ENCODE results near the gene USP21.

USP21 gene

DNA sequence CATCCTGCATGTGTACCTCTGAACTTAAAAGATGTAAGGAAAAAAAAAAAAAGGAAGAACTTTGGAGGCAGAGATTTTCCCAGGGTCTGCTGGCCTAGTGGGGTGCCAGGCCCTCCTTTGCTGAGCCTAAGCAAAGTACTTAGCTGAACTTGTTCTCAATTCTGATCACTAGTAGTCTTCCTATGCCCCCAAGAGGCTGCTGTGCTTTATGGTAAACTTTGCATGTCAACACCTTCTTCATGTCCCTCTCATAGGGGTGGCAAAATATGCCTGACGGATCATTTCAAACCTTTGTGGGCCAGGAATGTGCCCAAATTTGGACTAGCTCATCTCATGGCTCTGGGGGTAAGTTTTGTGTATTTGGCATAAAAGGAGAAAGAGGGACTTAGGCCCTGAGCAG lies 1.4 kb upstream of the USP21 start:
- TF ChIP-seq EZH2phosphoT487 (IDR thresholded peaks at IDR 0.05; ENCODE audit: low read length) (no peak), EZH2 (optimal IDR thresholded peaks at IDR 0.05; ENCODE audit: low read depth, low read length) (no peak)
- TF ChIP-seq, protein P1, sequence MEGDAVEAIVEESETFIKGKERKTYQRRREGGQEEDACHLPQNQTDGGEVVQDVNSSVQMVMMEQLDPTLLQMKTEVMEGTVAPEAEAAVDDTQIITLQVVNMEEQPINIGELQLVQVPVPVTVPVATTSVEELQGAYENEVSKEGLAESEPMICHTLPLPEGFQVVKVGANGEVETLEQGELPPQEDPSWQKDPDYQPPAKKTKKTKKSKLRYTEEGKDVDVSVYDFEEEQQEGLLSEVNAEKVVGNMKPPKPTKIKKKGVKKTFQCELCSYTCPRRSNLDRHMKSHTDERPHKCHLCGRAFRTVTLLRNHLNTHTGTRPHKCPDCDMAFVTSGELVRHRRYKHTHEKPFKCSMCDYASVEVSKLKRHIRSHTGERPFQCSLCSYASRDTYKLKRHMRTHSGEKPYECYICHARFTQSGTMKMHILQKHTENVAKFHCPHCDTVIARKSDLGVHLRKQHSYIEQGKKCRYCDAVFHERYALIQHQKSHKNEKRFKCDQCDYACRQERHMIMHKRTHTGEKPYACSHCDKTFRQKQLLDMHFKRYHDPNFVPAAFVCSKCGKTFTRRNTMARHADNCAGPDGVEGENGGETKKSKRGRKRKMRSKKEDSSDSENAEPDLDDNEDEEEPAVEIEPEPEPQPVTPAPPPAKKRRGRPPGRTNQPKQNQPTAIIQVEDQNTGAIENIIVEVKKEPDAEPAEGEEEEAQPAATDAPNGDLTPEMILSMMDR (IDR thresholded peaks at IDR 0.05; ENCODE audit: low read length): no peak
- no peaks in the 10 kb centered on the region for H4K20me1 ChIP-seq (ENCODE audit: insufficient read depth, low read length)
- DNase-seq: no peak
- no peak overlapping the region for H2AFZ ChIP-seq (ENCODE audit: low read length)
- H3K9ac ChIP-seq (ENCODE audit: low read length): no peak overlapping the region
- H3K36me3 ChIP-seq (replicated peaks; ENCODE audit: insufficient read depth, low read length): peaks cover 5% of the 10 kb centered on the region; the same call in 1 of the 2 replicates
- H3K79me2 ChIP-seq (ENCODE audit: low read length): peaks cover 40% of the 10 kb centered on the region
- no peak overlapping the region for H3K4me3 ChIP-seq (ENCODE audit: low read length)
- H3K9me2 ChIP-seq (replicated peaks; ENCODE audit: insufficient read depth, low read length): no peaks in the 10 kb centered on the region
- H3K27me3 ChIP-seq (replicated peaks; ENCODE audit: insufficient read depth, low read length): no peaks in the 10 kb centered on the region
- peaks cover 34% of the 10 kb centered on the region for H3K4me1 ChIP-seq (ENCODE audit: low read length)
- H3K27ac ChIP-seq (ENCODE audit: low read length): peak overlapping the region; percentile 46; the same call in 1 of the 2 replicates
- peaks cover 22% of the 10 kb centered on the region for H3F3A ChIP-seq (ENCODE audit: insufficient read depth, low read length)
- no peaks in the 10 kb centered on the region for H3K9me3 ChIP-seq (replicated peaks; ENCODE audit: insufficient read depth, low read length)
- no peak overlapping the region for H3K4me2 ChIP-seq (ENCODE audit: low read depth, low read length)

- Histone ChIP-seq H4K20me1 (ENCODE audit: insufficient read depth, low read length) (no peaks in the 10 kb centered on the region), H2AFZ (ENCODE audit: low read length) (no peak overlapping the region; the same call in 1 of the 2 replicates), H3K4me2 (ENCODE audit: low read depth, low read length) (peak overlapping the region; percentile 70), H3K4me3 (ENCODE audit: low read length) (peak overlapping the region; percentile 71), H3K9ac (ENCODE audit: low read length) (peak overlapping the region; percentile 87; the same call in 1 of the 2 replicates), H3K36me3 (replicated peaks; ENCODE audit: insufficient read depth, low read length) (peaks cover 5% of the 10 kb centered on the region; the same call in 1 of the 2 replicates), H3K9me3 (replicated peaks; ENCODE audit: insufficient read depth, low read length) (no peaks in the 10 kb centered on the region), H3F3A (ENCODE audit: insufficient read depth, low read length) (peaks cover 22% of the 10 kb centered on the region), H3K27me3 (replicated peaks; ENCODE audit: insufficient read depth, low read length) (no peaks in the 10 kb centered on the region), H3K4me1 (ENCODE audit: low read length) (peaks cover 31% of the 10 kb centered on the region), H3K9me2 (replicated peaks; ENCODE audit: insufficient read depth, low read length) (no peaks in the 10 kb centered on the region), H3K27ac (ENCODE audit: low read length) (peak overlapping the region; percentile 46; the same call in 1 of the 2 replicates), H3K79me2 (ENCODE audit: low read length) (peaks cover 40% of the 10 kb centered on the region)
- TF ChIP-seq EZH2phosphoT487 (IDR thresholded peaks at IDR 0.05; ENCODE audit: low read length): no peak
- peak; percentile 41 for DNase-seq
These were observed 837 bp upstream of the USP21 start for GRCh38 chr1:161158316-161159010.

DNA sequence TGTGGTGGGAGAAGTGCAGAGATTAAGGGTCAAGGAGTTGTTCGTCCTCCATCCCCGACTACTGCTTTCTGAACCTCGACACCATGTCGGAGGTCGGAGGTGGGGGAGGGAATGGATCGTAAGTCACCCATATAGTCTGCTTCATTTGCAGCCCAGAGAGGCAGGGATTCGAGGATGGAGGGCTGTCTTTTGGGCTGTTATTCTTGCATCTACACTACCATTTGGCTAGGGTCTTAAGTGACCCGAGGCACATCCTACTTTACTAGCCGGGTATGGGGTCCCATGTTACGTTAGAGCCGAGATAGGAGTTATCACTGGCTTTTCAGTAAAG lies 578 bp downstream of the USP21 start:
- H2AFZ ChIP-seq (ENCODE audit: low read length): peak overlapping the region; percentile 67

More for the DNA sequence above, 578 bp downstream of the USP21 start:
- Histone ChIP-seq H3K27ac (ENCODE audit: low read length) (peak overlapping the region; percentile 46; the same call in 1 of the 2 replicates), H3K9ac (ENCODE audit: low read length) (peak overlapping the region; percentile 87), H4K20me1 (ENCODE audit: insufficient read depth, low read length) (no peaks in the 10 kb centered on the region), H3F3A (ENCODE audit: insufficient read depth, low read length) (peaks cover 16% of the 10 kb centered on the region), H3K4me3 (ENCODE audit: low read length) (peak overlapping the region; percentile 71), H3K9me2 (replicated peaks; ENCODE audit: insufficient read depth, low read length) (no peaks in the 10 kb centered on the region), H3K27me3 (replicated peaks; ENCODE audit: insufficient read depth, low read length) (no peaks in the 10 kb centered on the region), H3K36me3 (replicated peaks; ENCODE audit: insufficient read depth, low read length) (peaks cover 5% of the 10 kb centered on the region; the same call in 1 of the 2 replicates), H3K9me3 (replicated peaks; ENCODE audit: insufficient read depth, low read length) (no peaks in the 10 kb centered on the region), H3K4me2 (ENCODE audit: low read depth, low read length) (peak overlapping the region; percentile 70), H3K79me2 (ENCODE audit: low read length) (peaks cover 31% of the 10 kb centered on the region), H3K4me1 (ENCODE audit: low read length) (peaks cover 27% of the 10 kb centered on the region)
- no peak for TF ChIP-seq EZH2phosphoT487 (IDR thresholded peaks at IDR 0.05; ENCODE audit: low read length)
- TF ChIP-seq, protein P1 (IDR thresholded peaks at IDR 0.05; ENCODE audit: low read length): no peak
- no peak for TF ChIP-seq EZH2 (optimal IDR thresholded peaks at IDR 0.05; ENCODE audit: low read depth, low read length)
- DNase-seq: no peak

All from MM.1S (cell line).